ENCODE data around the gene UFC1.

The UFC1 gene

DNA sequence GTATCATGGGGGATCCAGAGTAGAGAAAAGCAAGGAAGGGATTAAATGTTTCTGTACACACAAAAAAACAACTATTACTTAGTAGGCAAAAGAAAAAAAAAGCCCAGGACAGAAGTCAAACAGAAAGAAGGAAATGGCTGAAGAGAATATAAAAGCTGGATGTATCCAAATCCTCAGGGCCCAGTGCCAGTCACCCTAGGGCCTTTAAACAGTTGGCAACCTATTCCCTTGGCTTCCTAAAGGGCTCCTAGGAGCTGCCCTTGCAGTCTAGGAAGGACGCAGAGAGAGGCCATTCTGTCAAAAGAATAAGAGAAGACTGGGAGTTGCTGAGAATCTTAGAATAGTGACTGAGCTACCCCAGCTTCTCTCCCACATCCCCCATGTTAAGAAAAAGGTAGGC is 18.6 kb downstream of the UFC1 start:
- no peak for DNase-seq

DNA sequence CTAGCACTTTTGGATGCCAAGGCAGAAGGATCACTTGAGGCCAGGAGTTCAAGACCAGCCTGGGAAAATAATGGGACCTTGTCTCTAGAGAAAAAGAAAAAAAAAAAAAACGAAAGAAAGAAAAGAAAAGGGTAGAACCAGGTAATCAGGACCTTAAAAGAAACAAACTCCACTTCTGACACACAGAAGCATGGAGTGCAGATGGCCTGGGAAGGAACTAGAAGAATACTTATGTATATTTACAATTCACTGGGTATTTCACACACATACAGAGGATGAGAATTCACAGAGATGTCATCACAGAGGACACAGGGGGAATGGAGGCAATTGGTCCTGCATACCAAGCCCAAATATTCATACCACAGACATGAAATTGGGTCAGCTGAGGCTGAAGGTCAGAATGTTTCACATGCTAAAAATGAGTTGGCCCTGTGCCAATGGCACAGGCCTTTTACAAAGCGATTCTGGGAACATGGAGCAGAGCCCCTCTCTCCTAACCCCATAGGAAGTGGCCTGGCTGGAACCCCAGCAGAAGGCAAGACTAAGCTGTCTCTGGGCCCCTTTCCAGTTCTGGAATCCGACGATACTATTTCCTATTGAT is 19.1 kb downstream of the UFC1 start:
- no peak for DNase-seq

DNA sequence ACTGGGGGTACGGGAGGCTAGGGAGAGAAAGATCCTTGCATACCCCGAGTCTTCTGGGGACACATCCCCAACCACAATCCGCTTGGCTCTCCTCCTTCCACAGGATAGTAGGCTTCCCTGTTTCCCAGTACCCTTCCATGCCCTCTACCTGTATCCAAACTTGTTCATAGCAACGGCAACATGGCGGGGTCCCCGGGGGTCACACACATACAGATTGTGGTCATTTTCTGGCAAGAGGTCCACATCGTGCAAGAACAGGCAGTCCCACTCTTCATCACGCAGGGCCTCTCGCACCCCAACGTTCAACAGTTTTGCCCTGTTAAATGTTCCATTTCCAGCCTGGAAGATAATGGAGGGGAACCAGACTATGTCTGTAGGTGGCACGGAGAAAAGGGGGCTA is 19.9 kb downstream of the UFC1 start:
- DNase-seq, result no peak

DNA sequence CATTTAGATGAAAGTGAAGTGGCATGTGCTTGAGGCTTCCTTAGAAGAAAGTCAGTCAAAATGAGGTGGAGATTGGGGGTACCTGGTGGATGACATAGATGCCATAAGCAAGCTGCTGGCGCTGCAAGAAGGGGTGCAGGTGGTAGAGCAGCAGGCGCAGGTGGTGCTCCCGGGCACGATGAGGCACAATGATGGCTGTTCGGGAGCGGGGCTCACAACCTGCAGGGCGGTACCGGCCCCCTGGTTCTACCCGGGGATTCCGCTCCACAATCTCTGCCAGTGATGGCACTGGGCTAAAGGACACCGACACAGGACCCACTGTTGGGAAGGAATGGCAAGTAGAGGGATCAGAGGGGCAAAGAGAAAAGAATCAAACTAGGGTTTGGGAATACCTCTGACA is 21.1 kb downstream of the UFC1 start:
- no peak for DNase-seq

DNA sequence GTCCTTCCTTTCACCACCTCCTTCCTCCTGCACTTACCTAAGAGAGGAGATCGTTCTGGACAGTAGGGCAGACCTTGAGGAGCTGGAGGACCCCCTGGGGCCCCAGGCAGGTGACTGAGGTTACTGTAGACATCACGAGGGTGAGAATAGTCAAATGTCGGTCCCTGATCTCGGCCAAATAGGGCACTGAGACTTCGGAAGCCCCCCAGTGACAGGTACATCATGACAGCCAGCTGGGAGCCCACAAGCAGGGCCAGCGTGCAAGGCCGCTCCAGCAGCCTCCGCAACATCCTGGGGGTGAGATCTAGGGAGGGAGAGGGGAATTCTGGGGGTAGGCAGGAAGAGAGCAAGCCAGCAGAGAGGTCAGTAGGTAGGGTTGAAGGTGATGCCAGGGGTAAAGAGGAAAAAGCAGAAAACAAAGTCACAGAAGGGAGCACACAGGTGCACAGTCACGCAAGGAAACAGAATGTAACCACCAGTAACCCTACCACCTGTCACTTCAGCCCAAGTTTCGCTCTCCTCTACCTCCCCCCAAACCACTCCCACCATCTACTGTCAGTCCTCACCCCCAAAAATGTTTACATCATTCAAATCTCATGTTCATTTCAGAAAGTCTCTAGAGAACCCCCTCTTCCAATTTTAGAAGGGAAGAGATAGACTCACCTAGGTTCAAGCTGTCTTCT is 22.1 kb downstream of the UFC1 start:
- DNase-seq, result no peak

DNA sequence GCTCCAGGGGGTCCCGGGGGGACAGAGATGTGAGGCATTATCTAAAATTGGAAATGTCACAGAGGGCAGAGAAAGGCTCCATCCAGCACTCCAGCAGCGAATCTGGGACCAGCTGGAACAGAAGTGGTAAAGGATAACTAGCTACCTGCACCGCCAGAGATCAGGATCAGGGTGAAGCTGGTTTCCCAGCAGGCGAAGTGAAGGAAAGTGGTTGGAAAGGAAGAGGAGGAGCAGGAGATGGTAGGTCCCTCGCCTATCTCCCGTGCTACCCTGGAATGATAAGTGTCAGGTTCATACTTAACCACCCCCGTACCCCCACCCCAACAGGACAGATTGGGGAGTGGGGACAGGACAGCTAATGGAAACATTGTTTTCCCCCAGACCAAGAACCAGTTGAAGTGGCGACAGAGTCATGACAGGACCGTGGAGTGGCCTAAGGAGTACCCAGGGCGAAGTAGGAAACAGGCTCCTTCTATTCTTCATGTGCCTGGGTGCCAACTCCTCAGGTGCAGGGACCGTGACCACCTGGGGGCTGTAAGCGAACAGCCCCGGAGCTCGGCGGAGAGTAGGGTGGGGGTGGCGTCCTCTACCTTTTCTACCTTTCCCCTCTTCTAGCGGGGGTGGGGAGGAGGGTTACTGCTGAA is 22.8 kb downstream of the UFC1 start:
- no peak for DNase-seq

DNA sequence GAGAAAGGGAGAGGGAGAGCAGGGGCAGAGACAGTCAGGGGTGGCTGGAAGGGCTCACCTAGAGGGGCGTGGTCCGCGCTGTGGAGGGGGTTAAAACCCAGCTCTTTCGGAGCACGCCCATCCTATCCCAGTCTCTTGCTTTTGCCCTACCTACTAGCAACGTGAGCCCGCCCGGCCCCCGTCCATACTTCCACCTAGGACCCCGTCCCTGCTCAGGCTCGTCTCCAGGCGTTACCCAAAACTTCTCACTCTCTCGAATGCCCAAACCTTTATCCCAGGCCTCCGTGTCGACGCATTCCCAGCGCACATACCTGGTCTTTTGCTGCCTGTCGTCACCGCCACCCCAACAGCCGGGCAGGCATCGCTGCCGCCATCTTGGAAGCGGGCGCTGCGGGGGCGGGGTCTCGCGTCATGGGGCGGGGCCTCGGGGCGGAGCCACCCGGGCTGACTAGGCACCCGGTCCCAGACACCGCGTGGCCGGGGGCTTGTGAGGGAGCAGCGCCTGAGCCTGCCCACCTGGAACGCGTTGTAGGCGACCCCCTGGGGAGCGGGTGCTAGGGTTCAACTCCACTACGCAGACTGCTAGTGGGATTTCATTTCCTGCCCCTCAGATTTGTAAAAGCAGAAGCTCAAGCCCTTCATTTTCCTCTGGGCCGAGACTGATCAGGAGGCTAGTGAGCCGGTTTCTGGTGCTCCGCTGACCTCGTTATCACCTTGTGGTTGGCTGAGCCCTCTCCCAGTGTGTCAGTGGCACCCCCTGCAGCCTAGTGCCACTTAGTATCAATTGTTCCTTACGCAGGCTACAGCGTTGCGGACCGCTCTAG is 23.5 kb downstream of the UFC1 start, which contains the start of gene B4GALT3:
Gene B4GALT3 (minus strand): TSS at position 396 of the 824 bp plus-strand sequence. CDS start 1,447 bp downstream, outside the sequence.
- peak; percentile 93 for DNase-seq

DNA sequence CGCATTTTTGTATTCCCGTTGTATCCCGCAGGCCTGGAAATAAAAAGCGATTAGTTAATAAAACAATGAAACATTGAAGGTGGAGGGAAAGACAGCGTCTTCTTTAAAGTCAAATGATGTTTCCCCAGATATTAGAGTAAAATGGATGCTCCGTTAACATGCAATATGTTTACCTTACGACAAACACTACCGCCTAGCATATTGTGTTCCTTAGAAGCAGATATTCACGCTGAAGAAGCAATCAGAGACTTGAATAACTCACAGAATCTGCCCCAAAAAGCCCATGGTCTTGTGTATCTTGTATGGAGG is 24.1 kb downstream of the UFC1 start:
- no peak for DNase-seq

DNA sequence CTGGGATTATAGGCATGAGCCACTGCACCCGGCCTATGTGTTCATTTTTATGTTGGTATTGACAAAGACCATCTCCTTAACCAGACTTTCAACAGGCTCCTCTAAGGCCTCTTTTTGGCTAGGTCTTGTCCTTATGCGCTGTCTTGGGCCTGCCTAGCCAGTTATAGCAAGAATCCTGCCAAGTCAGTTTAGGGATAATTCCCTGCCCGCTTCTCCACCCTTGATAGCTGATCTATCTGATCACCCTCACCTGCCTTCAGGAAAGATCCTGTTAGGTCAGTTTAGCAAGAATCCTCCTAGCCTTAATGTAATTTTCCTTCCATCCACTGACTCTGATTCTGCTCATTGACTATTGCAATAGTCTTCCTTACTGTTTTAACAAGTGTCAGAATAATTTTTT is 25.9 kb downstream of the UFC1 start:
- no peak for DNase-seq

DNA sequence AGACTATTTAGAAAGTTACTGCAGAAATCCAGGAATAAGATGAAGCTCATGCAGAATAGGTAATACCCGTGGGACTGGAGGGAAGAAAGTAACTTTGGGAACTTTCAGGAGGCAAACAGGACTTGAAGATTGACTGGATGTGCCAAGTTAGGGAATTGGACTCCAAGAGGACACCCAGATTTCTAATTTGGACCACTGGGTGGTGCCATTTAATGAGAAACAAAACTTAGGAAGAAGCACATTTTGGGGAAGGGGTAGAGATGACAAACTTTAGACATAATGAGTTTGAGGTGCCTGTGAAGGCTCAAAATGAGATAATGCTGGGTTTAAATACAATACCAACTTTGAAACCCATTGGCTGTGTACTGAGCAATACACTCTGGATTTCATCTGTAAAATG is 26.9 kb downstream of the UFC1 start:
- no peak for DNase-seq

DNA sequence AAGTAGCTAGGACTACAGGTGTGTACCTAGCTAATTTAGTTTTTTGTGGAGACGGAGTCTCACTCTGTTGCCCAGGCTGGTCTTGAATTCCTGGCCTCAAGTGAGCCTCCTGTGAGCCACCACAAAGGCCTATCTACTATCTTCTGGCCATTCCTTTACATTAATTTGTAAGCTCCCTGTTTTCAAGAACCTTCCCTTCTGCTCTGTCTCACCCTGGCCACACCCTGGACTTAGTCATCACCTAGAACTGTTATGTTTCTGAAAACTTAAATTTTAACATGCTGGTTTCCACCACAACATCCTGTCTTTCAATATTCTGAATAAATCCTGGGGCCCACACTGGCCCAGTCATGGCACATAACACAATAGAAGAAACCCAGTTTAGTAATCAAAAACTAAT is 28.4 kb downstream of the UFC1 start:
- no peak for DNase-seq

DNA sequence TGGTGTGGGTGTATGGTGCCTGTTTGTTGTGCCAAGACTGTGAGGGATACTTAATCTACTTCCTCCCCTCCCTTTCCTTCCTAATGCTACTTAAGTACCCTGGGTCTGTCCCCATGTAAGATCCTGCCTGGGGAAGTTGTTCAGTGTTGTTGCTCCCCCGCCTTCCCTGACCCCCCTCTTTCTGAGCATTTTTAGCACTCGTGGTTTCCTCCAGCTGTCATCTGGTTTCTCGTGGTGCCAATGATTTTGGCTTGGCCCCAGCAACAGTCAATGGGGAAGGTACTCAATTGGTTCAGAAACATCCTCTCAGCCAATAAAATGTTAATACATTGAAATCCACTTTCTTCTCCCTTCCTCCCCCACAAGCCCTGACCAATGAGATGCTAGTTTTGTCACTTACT is 31.5 kb downstream of the UFC1 start:
- DNase-seq, result no peak

DNA sequence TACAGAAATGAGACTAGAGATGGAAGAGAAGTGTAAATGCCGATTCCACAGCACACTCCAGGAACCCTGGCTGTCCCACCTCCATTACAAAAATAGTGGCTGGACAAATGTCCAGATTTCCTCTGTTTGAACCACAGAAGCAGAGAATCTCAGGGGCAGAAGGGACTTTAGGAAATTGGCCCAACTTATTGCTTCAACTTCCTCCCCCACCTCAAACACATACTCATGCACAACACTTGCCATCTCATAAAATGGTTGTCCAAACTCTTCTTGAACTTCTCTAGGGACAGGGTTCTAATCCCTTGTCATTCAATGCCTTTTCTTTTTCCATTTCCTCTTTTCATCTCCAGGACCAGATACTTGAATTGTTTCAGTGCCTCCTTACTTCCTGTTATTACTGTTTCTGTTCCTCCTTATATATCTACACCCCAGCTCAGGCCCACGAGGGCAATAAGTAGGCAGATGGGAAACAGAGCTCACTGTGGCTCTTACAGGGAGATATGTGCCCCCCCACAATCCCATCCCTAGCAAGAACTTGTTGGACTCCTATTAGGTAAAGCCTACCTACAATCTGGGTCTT is 32.0 kb downstream of the UFC1 start:
- no peak for DNase-seq

DNA sequence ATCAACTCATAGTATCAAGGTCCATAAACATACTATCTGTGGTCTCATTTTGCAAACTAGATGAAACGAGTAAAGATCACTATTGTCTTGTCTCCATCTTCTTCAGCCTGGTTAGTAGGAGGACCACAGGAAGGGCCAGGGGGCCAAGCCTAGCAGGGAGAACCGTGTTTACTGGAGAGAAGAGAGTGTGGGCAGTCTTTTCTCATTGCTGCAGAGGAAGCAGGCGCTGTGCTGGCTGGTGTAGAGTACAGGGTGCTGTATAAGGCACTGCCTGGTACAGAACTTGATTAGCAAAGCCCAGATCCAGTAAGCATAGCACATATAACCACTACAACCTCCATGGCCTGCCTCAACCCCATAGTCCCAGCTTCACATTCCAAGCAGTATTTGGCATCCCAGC is 33.5 kb downstream of the UFC1 start:
- DNase-seq, result no peak

DNA sequence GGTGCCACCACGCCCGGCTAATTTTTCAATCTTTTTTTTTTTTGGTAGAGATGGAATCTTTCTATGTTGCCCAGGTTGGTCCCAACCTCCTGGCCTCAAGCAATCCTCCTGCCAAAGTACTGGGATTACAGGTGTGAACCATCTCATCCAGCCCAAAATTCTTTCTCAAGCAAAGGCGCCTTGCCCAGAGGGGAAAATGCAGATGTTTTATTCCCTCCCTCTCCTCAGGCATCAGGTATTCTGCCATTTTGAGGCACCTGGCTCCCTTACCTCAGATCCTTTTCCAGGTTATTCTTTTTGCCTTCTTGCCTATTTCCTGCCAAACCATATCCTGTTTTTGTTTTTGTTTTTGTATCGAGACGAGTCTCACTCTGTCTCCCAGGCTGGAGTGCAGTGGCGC is 34.6 kb downstream of the UFC1 start:
- no peak for DNase-seq

DNA sequence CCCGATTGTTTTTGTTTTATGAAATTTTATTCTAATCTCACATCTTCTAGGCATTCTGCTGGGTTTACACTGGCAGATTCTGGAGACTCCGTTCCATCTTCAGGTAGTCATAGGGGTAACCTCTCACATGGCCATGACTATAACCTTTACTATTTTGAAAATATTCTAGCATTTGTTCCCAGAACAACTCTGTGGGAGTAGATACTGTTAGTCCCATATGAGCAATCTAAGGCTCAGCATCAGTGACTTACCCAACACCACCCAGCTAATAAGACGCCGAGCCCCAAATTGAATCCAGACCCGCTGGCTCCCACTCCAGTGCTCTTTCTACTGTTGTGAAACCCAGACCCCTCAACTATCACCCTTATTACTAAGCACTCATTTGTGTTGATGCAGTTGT is 35.3 kb downstream of the UFC1 start:
- no peak for DNase-seq

DNA sequence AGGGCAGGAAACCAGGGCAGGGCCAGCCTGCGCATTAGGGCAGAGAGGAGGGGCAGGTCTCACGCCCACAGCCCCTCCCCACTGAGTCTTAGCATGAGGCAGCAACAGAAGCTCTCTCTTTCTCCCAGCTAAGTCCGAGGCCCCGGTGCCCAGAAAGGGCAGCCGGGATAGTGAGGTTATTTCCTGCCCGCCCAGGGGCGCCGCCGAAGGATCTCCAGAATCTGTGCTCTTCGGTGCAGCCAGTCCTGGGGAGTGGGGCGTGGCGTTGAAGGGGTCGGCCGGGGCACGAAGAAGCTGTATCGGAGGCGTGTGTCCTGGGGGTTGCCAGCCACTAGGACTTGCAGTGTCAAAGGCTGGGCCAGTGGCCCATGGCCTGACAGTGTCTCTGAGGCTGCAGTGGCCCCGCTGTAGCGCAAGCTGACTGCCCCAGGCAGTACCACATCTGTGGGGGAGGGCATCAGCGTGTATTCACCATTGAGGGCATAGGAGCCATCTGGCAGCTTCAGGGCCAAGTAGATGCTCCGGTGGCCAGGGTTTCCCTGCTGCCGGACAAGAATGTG is 37.3 kb downstream of the UFC1 start:
- DNase-seq, result peak; percentile 64

DNA sequence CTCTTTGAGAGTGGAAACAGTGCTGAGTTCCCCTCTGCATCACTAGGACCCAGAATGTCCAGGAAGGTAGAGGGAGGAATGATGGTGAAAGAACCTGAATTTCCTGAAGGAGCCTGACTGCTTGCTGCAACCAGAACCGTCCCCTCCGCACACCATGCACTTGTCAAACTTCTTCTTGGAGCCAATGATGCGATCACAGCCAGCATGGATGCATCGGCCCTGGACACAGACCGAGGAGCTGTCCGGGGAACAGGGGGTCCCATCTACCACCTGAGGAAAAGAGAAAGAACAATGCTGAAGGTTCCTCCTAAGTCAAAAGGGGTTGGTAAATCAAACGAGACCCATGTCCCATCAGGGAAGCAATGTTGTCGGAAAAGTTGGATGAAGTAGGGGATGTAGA is 38.2 kb downstream of the UFC1 start:
- no peak for DNase-seq

DNA sequence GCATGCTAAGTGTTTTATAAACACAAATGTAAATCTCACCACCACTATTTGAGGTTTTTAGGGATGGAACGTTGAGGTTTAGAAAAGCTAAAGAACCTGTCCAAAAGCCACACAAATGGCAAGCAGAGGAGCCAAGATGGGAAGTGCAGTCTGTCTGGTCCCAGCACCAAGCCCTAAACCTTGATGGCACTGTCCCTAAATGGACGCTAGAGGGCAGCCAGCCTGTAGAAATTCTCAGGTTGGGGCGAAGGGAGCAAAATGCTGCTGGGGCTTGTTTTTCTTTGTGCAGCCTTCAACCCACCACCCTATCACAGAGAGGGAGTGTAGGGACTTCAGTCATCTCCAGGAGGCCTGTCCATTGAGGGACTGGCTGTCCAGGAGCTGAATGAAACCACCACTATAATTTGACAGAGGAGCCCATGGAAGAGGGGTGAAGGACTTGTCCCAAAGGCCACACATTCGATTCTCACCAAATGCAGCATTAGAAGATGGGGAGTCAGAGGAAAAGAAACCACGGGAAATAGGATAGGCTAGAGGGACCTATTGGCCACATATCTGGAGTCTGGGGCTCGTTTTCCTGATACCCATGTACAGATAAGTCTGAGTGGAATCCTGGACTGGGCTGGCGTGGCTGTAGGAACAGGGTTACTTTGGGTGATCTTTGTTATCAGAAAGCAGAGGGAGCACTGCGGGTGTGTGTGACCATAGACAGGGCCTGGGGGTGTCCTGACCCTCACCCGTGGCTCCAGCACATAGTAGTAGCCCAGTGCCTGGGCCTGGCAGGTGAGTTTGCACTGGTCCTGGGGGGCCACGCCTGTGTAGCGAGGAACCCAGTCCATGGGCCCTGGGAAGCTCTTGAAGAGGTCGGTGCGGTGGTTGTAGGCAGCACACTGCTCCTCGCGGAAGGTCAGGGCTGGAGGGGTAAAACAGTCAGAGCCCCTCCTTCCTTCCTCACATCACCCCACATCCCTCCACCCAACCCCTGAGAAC is 39.0 kb downstream of the UFC1 start:
- DNase-seq, result peak; percentile 70

DNA sequence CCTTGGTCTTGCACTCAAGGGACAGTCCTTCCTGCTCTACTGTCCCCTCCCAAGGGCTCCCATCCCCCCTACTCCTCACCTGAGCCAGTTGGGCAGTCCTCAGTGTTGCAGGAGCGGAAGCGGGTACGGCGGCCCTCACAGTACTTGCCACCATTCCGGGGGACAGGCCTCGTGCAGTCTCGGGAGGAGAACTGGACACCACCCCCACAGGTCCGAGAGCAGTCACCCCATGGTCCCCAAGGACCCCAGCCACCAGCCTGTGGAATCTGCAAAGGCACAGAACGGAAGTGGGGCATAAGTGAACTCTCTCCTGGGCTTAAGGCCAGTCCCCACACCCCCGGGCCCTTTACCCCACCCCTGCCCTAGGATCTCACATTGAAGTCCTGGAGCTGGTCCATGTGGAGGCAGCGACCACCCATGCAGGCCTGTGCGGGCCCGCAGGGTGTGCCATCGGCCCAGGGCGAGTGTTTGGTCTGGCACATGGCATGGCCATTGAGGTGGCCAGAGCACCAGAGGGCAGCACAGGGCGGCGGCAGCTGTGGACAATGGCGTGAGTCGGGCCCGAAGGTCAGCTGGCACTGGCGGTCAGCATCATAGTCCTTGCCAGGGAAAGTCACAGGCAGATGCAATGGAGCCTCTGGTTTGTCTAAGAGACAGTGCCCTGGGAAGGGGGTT is 39.9 kb downstream of the UFC1 start:
- no peak for DNase-seq

DNA sequence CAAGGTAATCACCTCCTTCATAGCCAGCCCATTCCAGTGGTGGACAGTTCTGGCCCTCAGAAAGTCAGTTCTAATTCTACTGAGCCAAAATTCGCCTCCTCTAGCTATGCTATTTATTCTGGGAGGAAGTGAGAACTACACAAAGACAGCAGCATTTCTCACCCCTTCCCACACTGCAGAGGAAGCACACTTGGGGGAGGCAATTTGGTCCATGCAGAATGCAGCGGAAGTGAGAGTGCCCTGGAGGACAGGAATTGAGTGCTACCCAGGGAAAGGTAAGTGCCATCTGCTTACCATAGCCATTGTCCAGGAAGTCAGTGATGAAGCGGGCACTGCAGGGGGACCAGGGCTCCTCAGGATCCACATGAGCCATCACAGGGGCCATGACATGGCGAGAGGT is 41.4 kb downstream of the UFC1 start:
- no peak for DNase-seq

All from NCI-H146 (cell line).